ENCODE measurements around the gene KRTAP10-11. TPM values are rescaled to one million over a fixed set of nuclear protein-coding genes. Genes with fewer than 3 reads are reported as not detected.

Gene KRTAP10-11
- polyA plus RNA-seq, 1 of the 3 experiments (the other 2 are of a cell fraction): not detected

GRCh38 chr21:44681861-44682579, 35.8 kb downstream of the KRTAP10-11 start, which contains the start of gene KRTAP12-1 (continued):
- TF ChIP-seq PBX3 (IDR thresholded peaks at IDR 0.05) (no peak), RXRA (IDR thresholded peaks at IDR 0.05; ENCODE audit: borderline replicate concordance, low read depth) (no peak), USF2 (IDR thresholded peaks at IDR 0.05; ENCODE audit: borderline replicate concordance, low read depth, low read length) (no peak)

DNA sequence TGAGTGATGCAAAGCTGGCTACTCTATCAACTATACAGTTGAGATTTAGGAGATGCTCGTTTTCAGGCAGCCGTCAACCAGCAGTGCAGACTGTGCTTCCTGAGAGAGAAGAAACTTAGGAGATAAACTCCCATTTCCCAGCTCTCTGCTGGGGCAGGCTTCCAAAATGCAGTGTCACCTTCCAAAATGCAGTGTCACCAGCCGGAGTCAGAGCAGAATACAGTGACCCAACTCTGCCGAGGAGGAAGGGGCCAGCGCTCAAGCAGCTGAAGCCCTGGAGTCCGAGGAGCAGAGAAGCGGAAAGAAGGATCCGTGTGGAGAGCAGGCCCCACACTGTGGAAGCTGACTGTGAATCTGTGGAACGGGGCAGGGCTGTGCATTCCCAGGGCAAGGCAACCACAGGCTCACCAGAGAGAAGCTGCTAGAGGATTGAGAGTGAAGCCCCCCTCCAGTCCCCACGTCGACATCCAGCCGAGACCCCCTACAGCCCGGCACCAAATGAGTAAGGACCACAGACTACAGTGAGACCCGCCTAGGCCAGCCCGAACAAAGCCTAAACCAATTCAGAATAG, 36.5 kb downstream of the KRTAP10-11 start:
- H4K20me1 ChIP-seq (ENCODE audit: insufficient read depth): no peaks in the 10 kb centered on the region
- WGBS (ENCODE audit: low lambda C conversion rate): 8% methylated on average over 15 of the region's 15 CpGs
- no peaks in the 10 kb centered on the region for H3K36me3 ChIP-seq (replicated peaks in 1 of 2; ENCODE audit: control insufficient read depth in 1 of 2, insufficient read depth in 2 of 2, low read length in 1 of 2)
- CTCF ChIA-PET: interaction anchor here (1.1 kb wide), 1 partner anchor 9 kb away, joined by 3 read pairs; no protein-coding TSS in a partner anchor
- H2AFZ ChIP-seq (ENCODE audit: low read depth): no peak overlapping the region
- H3K27me3 ChIP-seq (ENCODE audit: insufficient read depth): peaks cover 38% of the 10 kb centered on the region
- no peaks in the 10 kb centered on the region for H3K4me1 ChIP-seq (ENCODE audit: control insufficient read depth in 1 of 2, insufficient read depth in 2 of 2, low read depth in 1 of 2, low read length in 1 of 2)
- POLR2A ChIA-PET: no interaction called here
- no peak overlapping the region for H3K4me3 ChIP-seq (ENCODE audit: low read depth in 2 of 2, low read length in 1 of 2)
- H3K9ac ChIP-seq: no peak overlapping the region
- H3K9me3 ChIP-seq: no peaks in the 10 kb centered on the region
- H3K9me2 ChIP-seq: no peaks in the 10 kb centered on the region
- no peaks in the 10 kb centered on the region for H3K79me2 ChIP-seq (ENCODE audit: insufficient read depth)
- no peaks in the 10 kb centered on the region for H3F3A ChIP-seq (replicated peaks; ENCODE audit: insufficient read depth)
- TF ChIP-seq EP300 (IDR thresholded peaks at IDR 0.05; ENCODE audit: borderline replicate concordance in 1 of 2, low read depth in 1 of 2, low read length in 1 of 2) (no peak), FOXM1 (IDR thresholded peaks at IDR 0.05; ENCODE audit: low read depth) (no peak), REST (IDR thresholded peaks at IDR 0.05; ENCODE audit: low read depth, low read length) (no peak), NRF1 (IDR thresholded peaks at IDR 0.05; ENCODE audit: low read depth, low read length) (no peak), ELF1 (IDR thresholded peaks at IDR 0.05) (no peak), SIN3A (IDR thresholded peaks at IDR 0.05; ENCODE audit: borderline replicate concordance, low read depth, low read length) (no peak), CHD2 (IDR thresholded peaks at IDR 0.05; ENCODE audit: low read length, partially characterized antibody) (no peak), RCOR1 (IDR thresholded peaks at IDR 0.05; ENCODE audit: low read length) (no peak), MEF2A (IDR thresholded peaks at IDR 0.05; ENCODE audit: borderline replicate concordance, low read depth) (no peak), ZBTB33 (IDR thresholded peaks at IDR 0.05; ENCODE audit: borderline replicate concordance, low read depth) (no peak), TCF12 (IDR thresholded peaks at IDR 0.05) (no peak), POLR2AphosphoS5 (IDR thresholded peaks at IDR 0.05; ENCODE audit: low read depth, low read length) (no peak)
- TF ChIP-seq, protein P1, sequence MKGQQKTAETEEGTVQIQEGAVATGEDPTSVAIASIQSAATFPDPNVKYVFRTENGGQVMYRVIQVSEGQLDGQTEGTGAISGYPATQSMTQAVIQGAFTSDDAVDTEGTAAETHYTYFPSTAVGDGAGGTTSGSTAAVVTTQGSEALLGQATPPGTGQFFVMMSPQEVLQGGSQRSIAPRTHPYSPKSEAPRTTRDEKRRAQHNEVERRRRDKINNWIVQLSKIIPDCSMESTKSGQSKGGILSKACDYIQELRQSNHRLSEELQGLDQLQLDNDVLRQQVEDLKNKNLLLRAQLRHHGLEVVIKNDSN (IDR thresholded peaks at IDR 0.05; ENCODE audit: borderline replicate concordance, low read depth): no peak
- H3K27ac ChIP-seq (ENCODE audit: low read depth in 2 of 2, low read length in 1 of 2): no peak overlapping the region
- H3K4me2 ChIP-seq: no peak overlapping the region
- DNase-seq: no peak

Measured in SK-N-SH (cell line).